Mammary epithelial cell (primary cell): Measurements from ENCODE around the gene TMEM174.

Experiments used
- EZH2 ChIP-seq: IDR thresholded peaks from 2 replicates; pipeline ENCODE4 v1.6.1; 2012; ENCODE audit warnings: low read length, inconsistent platforms, borderline replicate concordance
- TF ChIP-seq, protein P1 (sequence below), 2 donors: IDR thresholded peaks in 1 of 2; conservative IDR thresholded peaks in 1 of 2; 2 replicates each; pipeline ENCODE4 v1.5.1; 2011 to 2012; ENCODE audit warnings: inconsistent platforms in 2 of 2, low read length in 2 of 2, mild to moderate bottlenecking in 2 of 2, control low read depth in 1 of 2, low read depth in 1 of 2; ENCODE audit not compliant: insufficient read depth in 1 of 2; ENCODE audit errors: extremely low read depth in 1 of 2

GRCh38 chr5:73198833-73199592, 26.0 kb downstream of the TMEM174 start:
- TF ChIP-seq, protein P1, sequence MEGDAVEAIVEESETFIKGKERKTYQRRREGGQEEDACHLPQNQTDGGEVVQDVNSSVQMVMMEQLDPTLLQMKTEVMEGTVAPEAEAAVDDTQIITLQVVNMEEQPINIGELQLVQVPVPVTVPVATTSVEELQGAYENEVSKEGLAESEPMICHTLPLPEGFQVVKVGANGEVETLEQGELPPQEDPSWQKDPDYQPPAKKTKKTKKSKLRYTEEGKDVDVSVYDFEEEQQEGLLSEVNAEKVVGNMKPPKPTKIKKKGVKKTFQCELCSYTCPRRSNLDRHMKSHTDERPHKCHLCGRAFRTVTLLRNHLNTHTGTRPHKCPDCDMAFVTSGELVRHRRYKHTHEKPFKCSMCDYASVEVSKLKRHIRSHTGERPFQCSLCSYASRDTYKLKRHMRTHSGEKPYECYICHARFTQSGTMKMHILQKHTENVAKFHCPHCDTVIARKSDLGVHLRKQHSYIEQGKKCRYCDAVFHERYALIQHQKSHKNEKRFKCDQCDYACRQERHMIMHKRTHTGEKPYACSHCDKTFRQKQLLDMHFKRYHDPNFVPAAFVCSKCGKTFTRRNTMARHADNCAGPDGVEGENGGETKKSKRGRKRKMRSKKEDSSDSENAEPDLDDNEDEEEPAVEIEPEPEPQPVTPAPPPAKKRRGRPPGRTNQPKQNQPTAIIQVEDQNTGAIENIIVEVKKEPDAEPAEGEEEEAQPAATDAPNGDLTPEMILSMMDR (conservative IDR thresholded peaks at IDR 0.05 in 1 of 2, IDR thresholded peaks at IDR 0.05 in 1 of 2; ENCODE audit: extremely low read depth in 1 of 2, insufficient read depth in 1 of 2, low read depth in 1 of 2, low read length in 2 of 2), result no peak
- TF ChIP-seq EZH2, result no peak
